ENCODE results near the gene KRIT1.
A peak's percentile ranks its signal among the peaks of the same experiment; 100 is the strongest.
"Not testable (repeated sequence)": the region's sequence is repeated elsewhere in the genome, so short reads cannot be mapped to it uniquely, and the experiment has no call there.

The KRIT1 gene

DNA sequence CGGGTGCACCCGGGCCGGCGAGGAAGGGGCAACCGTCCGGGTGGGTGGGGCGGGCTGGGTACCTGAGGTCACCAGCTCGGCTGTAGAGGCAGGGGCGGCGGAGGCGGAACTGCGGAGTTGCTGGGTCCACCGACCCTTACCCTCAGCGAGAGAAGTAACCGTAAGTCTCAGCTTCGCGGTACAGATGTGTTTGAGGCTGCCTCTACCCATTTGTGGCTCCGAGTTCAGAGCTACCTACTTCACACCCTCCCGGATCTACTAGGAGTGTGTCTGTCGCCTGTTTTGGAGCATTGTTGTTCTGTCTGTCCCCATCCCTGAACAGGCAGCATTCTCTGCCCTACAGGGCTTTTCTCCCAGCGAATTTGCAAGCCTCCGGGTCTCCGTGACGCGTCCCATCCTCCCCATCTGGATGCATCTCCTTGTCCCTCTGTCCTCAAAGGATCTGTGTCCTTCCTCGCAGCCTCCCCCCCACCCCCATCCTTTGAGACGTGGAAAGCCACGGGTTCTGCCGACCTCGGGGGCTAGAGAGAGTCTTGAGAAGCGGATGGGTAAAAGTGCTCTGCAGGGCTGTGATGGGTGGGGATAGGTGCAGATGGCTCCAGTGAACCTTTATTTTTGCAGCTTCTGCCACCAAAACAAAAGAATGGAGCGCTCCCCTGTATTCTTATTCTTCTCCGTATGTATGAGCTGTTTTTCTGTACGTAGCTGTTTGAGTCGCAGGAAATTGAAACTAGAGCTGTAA lies 817 bp upstream of the KRIT1 start:
- DNase-seq: peak; percentile 26

- DNase-seq: no peak
These were observed 767 bp downstream of the KRIT1 start for GRCh38 chr7:92244808-92245486.

GRCh38 chr7:92242972-92243371 lies 2.7 kb downstream of the KRIT1 start:
- no peak for DNase-seq

- no peak for DNase-seq
These were observed 15.2 kb downstream of the KRIT1 start for GRCh38 chr7:92230547-92230946.

- no peak for DNase-seq
These were observed 17.0 kb downstream of the KRIT1 start for GRCh38 chr7:92228742-92229141.

DNA sequence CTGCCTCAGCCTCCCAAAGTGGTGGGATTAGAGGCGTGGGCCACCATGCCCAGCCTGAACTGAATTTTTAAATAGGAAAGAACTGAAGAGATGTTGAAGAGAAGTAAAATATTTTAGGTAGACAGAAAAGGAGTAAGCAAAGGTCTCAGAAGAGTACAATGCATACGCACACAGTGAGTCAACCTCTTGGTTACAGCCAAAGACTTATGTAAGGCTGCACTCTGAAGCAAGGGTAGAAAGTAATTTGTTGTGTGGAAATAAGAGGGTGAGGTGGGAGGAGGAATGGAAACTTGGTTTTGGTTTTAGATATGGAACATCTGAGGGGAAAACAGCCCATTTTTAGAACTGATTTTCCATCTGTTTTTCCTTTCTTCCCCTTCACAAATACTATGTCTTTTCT lies 17.6 kb downstream of the KRIT1 start:
- DNase-seq: no peak

DNA sequence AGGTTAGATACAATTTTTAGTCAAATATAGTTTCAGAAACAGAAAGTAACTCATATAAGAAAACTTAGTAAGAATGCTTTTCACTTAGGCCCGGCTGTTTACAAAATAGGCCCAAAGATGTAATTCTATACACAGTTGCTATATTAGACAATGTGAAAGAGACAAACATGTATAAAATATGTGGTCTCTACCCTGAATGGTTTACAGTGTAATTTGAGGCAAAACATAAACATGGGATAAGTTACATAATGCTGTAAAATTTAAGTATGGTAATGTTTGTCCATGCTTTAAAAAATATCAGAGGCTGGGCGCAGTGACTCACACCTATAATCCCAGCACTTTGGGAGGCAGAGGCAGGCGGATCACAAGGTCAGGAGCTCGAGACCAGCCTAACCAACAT lies 18.7 kb downstream of the KRIT1 start:
- DNase-seq: no peak

DNA sequence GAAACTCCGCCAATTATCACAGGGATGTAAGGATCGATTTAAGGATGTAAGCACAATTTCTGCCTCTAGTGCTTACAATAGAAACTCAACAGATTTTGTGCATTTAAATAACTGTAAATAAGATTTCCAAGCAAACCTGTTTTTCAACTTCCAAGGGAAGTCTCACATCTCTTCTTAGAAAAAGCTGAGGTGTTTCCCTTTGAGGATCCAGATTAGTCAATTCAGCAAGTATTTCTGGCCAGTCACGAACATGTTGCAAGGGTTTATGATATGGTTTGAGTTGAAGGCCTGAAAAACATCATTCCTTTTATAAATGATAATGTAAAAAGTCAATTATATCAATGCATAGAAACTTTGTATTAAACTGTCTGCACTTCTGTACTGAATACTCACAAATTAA lies 23.9 kb downstream of the KRIT1 start:
- DNase-seq: no peak

GRCh38 chr7:92206672-92207071 lies 39.0 kb downstream of the KRIT1 start:
- no peak for DNase-seq

GRCh38 chr7:92205987-92206386 lies 39.7 kb downstream of the KRIT1 start:
- no peak for DNase-seq

GRCh38 chr7:92200791-92201190 lies 44.9 kb downstream of the KRIT1 start:
- DNase-seq: no peak

DNA sequence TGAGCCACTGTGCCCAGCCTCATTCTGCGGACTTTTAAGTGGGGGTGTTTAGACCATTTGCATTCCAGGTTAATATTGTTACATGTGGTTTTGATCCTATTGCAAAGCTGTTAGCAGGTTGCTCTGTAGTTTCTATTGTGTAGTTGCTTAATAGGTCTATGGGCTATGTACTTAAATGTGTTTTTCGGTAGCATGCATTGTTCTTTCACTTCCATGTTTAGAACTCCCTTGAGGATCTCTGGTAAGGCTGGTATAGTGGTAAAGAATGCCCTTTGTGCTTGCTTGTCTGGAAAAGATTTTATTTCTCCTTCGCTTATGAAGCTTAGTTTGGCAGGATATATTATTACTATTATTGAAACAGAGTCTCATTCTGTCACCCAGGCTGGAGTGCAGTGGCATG lies 53.4 kb downstream of the KRIT1 start:
- DNase-seq: no peak

DNA sequence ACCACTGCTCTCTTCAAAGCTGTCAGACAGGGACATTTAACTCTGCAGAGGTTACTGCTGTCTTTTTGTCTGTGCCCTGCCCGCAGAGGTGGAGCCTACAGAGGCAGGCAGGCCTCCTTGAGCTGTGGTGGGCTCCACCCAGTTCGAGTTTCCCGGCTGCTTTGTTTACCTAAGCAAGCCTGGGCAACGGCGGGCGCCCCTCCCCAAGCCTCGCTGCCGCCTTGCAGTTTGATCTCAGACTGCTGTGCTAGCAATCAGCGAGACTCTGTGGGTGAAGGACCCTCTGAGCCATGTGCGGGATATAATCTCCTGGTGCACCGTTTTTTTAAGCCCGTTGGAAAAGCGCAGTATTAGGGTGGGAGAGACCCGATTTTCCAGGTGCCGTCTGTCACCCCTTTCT lies 56.5 kb downstream of the KRIT1 start:
- not testable (repeated sequence) for DNase-seq

DNA sequence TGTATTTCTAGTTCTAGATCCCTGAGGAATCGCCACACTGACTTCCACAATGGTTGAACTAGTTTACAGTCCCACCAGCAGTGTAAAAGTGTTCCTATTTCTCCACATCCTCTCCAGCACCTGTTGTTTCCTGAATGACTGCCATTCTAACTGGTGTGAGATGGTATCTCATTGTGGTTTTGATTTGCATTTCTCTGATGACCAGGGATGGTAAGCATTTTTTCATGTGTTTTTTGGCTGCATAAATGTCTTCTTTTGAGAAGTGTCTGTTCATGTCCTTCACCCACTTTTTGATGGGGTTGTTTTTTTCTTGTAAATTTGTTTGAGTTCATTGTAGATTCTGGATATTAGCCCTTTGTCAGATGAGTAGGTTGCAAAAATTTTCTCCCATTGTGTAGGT lies 61.4 kb downstream of the KRIT1 start:
- DNase-seq: not testable (repeated sequence)

DNA sequence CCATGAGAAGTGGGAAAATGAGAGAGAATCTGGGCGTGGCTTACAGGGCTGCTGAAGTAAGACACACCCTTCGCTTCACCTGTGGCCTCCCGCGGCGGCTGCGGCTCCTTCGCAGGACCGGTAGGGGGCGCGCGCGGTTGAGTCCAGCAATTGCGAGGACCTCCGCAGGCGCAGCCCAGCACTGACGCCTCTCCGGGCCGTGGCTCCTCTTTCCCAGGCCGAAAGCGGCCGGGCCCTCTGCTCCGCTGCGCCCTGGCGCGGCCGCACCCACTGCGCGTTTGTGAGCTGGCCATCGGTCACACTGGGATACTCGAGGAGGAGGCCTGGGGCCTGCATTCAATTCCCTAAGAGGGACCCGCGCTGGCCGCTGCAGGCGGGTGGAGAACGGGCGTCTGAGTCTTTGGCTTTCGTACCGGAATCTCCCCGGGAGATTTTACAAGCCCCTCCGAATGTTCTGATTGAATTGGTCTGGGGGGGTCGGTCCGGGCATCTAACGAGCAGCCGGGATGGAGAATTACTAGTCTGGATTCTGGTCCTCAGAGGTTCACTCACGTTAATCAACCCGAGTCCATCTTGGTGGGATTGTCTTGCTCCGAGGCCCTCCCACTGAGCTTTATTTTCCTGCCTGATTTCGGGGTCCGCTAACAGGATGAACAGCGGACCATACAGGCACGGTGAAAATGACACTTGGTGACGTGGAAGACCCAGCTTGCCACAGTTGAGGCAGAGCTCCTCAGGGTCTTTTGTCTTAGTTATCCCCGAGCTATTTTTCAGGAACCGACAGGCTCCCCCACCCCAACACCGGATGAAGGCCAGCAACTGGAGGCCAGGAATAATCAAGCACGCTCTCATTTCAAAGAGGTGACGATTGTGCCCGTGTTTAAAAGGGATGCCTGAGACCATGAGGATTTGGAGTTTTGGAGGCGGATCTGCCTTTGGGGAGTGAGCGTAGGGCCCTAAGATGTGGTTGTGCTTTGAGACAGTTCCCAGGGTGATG lies 66.5 kb downstream of the KRIT1 start, which contains the start of gene LRRD1:
LRRD1 (minus strand) TSS at position 215 of the 997 bp plus-strand sequence. CDS start 13,940 bp downstream, outside the sequence.
- peak; percentile 92 for DNase-seq

DNA sequence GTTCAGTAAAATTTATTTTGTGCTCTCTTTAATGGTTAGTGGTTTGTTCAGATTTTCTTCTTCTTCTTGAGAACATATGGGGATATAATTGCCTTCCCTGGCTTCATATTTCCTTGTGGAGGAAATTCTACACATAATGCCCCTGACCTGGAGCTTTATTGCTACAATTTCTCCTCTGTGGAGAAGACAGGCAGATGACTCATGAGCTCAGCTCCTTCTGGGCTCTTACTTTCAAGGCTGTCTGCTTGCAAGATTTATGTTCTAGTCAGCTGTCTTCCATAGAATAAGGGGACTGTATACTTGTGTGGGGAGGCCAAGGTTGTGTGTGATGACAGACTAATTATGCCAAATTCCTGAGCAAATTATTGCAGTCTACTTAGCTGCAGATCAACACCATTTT lies 68.4 kb downstream of the KRIT1 start:
- DNase-seq: no peak

- not testable (repeated sequence) for DNase-seq
These were observed 76.2 kb downstream of the KRIT1 start for GRCh38 chr7:92169529-92169928.

DNA sequence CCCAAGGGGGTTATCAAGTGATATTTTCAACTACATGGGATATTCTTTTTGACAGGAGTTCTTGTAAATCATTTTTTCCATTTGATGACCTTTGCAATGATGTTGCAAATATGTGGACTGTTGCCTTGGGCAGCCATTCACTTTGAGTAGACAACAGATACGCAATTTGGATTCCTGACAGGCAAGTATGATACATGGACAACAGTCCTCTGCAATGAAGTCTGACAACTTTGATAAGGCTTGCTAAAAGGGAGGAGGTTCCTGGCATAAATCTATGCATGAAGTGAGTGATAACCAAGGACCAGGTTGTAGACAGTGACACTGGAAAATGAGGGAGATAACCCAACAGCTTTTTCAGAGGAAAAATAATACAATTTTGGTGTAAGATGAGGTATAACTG lies 84.4 kb downstream of the KRIT1 start:
- no peak for DNase-seq

GRCh38 chr7:92158660-92159575 lies 86.8 kb downstream of the KRIT1 start:
- DNase-seq: no peak

GRCh38 chr7:92156990-92157389 lies 88.7 kb downstream of the KRIT1 start:
- DNase-seq: no peak

- DNase-seq: no peak
These were observed 90.5 kb downstream of the KRIT1 start for GRCh38 chr7:92155108-92155739.
